B cell (primary cell): ENCODE results near the gene SRPX2. TPM values are rescaled to one million over a fixed set of nuclear protein-coding genes. Genes with fewer than 3 reads are reported as not detected.

Source experiments
- ATAC-seq: fragments of 200-7000 bp; cut with Tn5 transposase; one replicate; pipeline ENCODE4 v1.10.0; 2021; ENCODE audit warnings: low read depth, mild to moderate bottlenecking, moderate number of reproducible peaks, moderate library complexity
- CTCF ChIA-PET: fragments of 350-600 bp; sonication (Branson Sonifier 250); formaldehyde crosslinking; loops from one replicate; lab custom pipeline; 2021; ENCODE audit warnings: antibody characterized with exemption, inconsistent platforms; lab: Charles Lee
- POLR2A ChIA-PET: fragments of 350-600 bp; sonication (Branson Sonifier 250); formaldehyde crosslinking; loops from one replicate; lab custom pipeline; 2021; ENCODE audit warnings: antibody characterized with exemption; lab: Charles Lee
- DNase-seq: peaks from one replicate; pipeline ENCODE4 v3.0.0; 2013
- H2AFZ ChIP-seq: 2 replicates; pipeline ENCODE4 v1.6.1; 2012; ENCODE audit warnings: mild to moderate bottlenecking, low read depth, low read length; ENCODE audit not compliant: insufficient read depth, poor library complexity, severe bottlenecking
- H3K27ac ChIP-seq, 2 donors: 1 replicate in 1 of 2; 2 replicates in 1 of 2; pipeline ENCODE4 v1.5.1; 2012 to 2013; ENCODE audit warnings: low read length in 2 of 2, mild to moderate bottlenecking in 2 of 2, moderate library complexity in 1 of 2
- H3K27me3 ChIP-seq, 4 experiments: fragments of 200-600 bp in 1 of 4; sonication (generic) in 1 of 4; replicated peaks in 1 of 4; 1 replicate in 2 of 4; 2 replicates in 2 of 4; pipeline versions ENCODE4 v1.6.1 to v1.7.0; 2013 to 2016; ENCODE audit warnings: low read length in 3 of 4, mild to moderate bottlenecking in 2 of 4, mixed read lengths in 1 of 4, moderate library complexity in 1 of 4; ENCODE audit not compliant: insufficient read depth in 4 of 4, control insufficient read depth in 3 of 4; ENCODE audit errors: control extremely low read depth in 1 of 4
- H3K36me3 ChIP-seq, 2 experiments: replicated peaks in 1 of 2; 1 replicate in 1 of 2; 2 replicates in 1 of 2; pipeline versions ENCODE4 v1.6.1 to v1.7.1; 2013; ENCODE audit warnings: low read length in 1 of 2; ENCODE audit not compliant: insufficient read depth in 2 of 2, control insufficient read depth in 1 of 2; ENCODE audit errors: control extremely low read depth in 1 of 2, extremely low read depth in 1 of 2
- H3K4me1 ChIP-seq, 2 donors: fragments of 200-600 bp in 1 of 2; sonication (generic) in 1 of 2; 1 replicate in 1 of 2; 2 replicates in 1 of 2; pipeline versions ENCODE4 v1.5.1 to v1.6.1; 2013 to 2017; ENCODE audit warnings: low read length in 2 of 2; ENCODE audit not compliant: control insufficient read depth in 2 of 2, insufficient read depth in 2 of 2
- H3K4me2 ChIP-seq: replicated peaks from 2 replicates; pipeline ENCODE3; 2012; ENCODE audit warnings: mild to moderate bottlenecking, low read depth, low read length; ENCODE audit not compliant: poor library complexity, severe bottlenecking
- H3K4me3 ChIP-seq, 5 experiments: fragments of 200-600 bp in 1 of 5; sonication (generic) in 1 of 5; 1 replicate in 3 of 5; 2 replicates in 2 of 5; pipeline versions ENCODE4 v1.5.1 to v1.7.0; 2011 to 2016; ENCODE audit warnings: low read length in 4 of 5, mild to moderate bottlenecking in 4 of 5, low read depth in 2 of 5, control low read depth in 1 of 5, moderate library complexity in 1 of 5; ENCODE audit not compliant: insufficient read depth in 1 of 5; ENCODE audit errors: control extremely low read depth in 1 of 5, extremely low read depth in 1 of 5
- H3K79me2 ChIP-seq: fragments of 200-600 bp; sonication (generic); one replicate; pipeline ENCODE4 v1.6.0; 2016; ENCODE audit warnings: low read length; ENCODE audit not compliant: control insufficient read depth, insufficient read depth
- H3K9ac ChIP-seq: fragments of 200-600 bp; sonication (generic); 2 replicates; pipeline ENCODE4 v1.6.1; 2017; ENCODE audit warnings: mild to moderate bottlenecking, low read length, moderate library complexity
- H3K9me3 ChIP-seq, 3 donors: one replicate each; pipeline versions ENCODE4 v1.6.1 to v1.7.1; 2013; ENCODE audit warnings: low read length in 2 of 3; ENCODE audit not compliant: control insufficient read depth in 2 of 3, insufficient read depth in 1 of 3; ENCODE audit errors: control extremely low read depth in 1 of 3
- H4K20me1 ChIP-seq: 2 replicates; pipeline ENCODE4 v1.6.0; 2012; ENCODE audit warnings: mild to moderate bottlenecking, low read length; ENCODE audit not compliant: insufficient read depth, control insufficient read depth, poor library complexity, severe bottlenecking
- H3K27ac Mint-ChIP-seq: one replicate; pipeline ENCODE4 v1.8.0; 2021; ENCODE audit warnings: mixed read lengths
- H3K27me3 Mint-ChIP-seq: one replicate; pipeline ENCODE4 v1.8.0; 2021; ENCODE audit warnings: mixed read lengths
- H3K4me1 Mint-ChIP-seq: one replicate; pipeline ENCODE4 v1.8.0; 2021; ENCODE audit warnings: mixed read lengths
- H3K4me3 Mint-ChIP-seq: one replicate; pipeline ENCODE4 v1.8.0; 2021; ENCODE audit warnings: mixed read lengths
- H3K9me3 Mint-ChIP-seq: one replicate; pipeline ENCODE4 v1.8.0; 2022; ENCODE audit warnings: mixed read lengths; ENCODE audit not compliant: insufficient read depth
- CTCF ChIP-seq: fragments of 200-600 bp; IDR thresholded peaks from one replicate; pipeline ENCODE4 v1.8.0; 2022; ENCODE audit warnings: antibody characterized with exemption, mild to moderate bottlenecking
- EZH2 ChIP-seq: IDR thresholded peaks from 2 replicates; pipeline ENCODE4 v1.6.1; 2012; ENCODE audit warnings: borderline replicate concordance, low read depth, mild to moderate bottlenecking, moderate library complexity, low read length; ENCODE audit not compliant: insufficient read depth, poor library complexity, severe bottlenecking
- WGBS: methylation state at CpG from one replicate; pipeline ENCODE4 v1.1.5; 2013; ENCODE audit warnings: missing lambda C conversion rate; ENCODE audit not compliant: insufficient coverage; 5-methylcytosine and 5-hydroxymethylcytosine counted together
- intact Hi-C: fragments of 100-400 bp; cut with micrococcal nuclease; formaldehyde crosslinking; loops from one replicate; pipeline ENCODE4 v1.10.0; 2022
- polyA plus RNA-seq: library from polyadenylated mRNA; depleted of rRNA; stranded (reverse); fragments of >200 nt; gene quantifications from 2 replicates; pipeline ENCODE4 v1.2.3, GENCODE V29; 2012
- total RNA-seq, 2 donors: library from RNA; stranded (reverse); fragments of 120-200 nt in 1 of 2; gene quantifications; 1 replicate in 1 of 2; 2 replicates in 1 of 2; pipeline versions ENCODE4 v1.2.3 to v1.2.4, GENCODE V29; 2013 to 2022

Gene SRPX2
- total and polyA plus RNA-seq, 2 donors (not counting 1 experiment from before 2014, with no cell fraction given): not detected

- no peak overlapping the region for H2AFZ ChIP-seq
- no peaks in the 10 kb centered on the region for H3K4me1 ChIP-seq
- peaks cover 0 to 8% (median 0%) of the 10 kb centered on the region in 4 experiments for H3K27me3 ChIP-seq
- H3K9me3 ChIP-seq: no peaks in the 10 kb centered on the region
- no peaks in the 10 kb centered on the region for H4K20me1 ChIP-seq
- Mint-ChIP-seq H3K27ac (no peak overlapping the region), H3K4me3 (no peak overlapping the region), H3K9me3 (no peaks in the 10 kb centered on the region), H3K4me1 (no peaks in the 10 kb centered on the region), H3K27me3 (peaks cover 15% of the 10 kb centered on the region)
- DNase-seq: no peak
- no peak overlapping the region for H3K27ac ChIP-seq
- no peak overlapping the region for H3K4me2 ChIP-seq
- no peaks in the 10 kb centered on the region for H3K36me3 ChIP-seq
- H3K4me3 ChIP-seq: no peak overlapping the region
- WGBS: 100% methylated on average over 1 of the region's 2 CpGs
- no peak overlapping the region for H3K9ac ChIP-seq
- TF ChIP-seq CTCF (no peak), EZH2 (no peak)
- H3K79me2 ChIP-seq: no peaks in the 10 kb centered on the region
- ChIA-PET CTCF (no interaction called here), POLR2A (no interaction called here)
- ATAC-seq: no peak
- intact Hi-C loops: no loop called here
Observed at GRCh38 chrX:100647739-100648138, 3.7 kb downstream of the SRPX2 start.

GRCh38 chrX:100648458-100649417 lies 4.7 kb downstream of the SRPX2 start:
- no peak overlapping the region for H3K4me2 ChIP-seq
- CTCF ChIA-PET: no interaction called here
- no peak overlapping the region for H3K4me3 ChIP-seq
- POLR2A ChIA-PET: no interaction called here
- intact Hi-C loops: no loop called here
- ATAC-seq: no peak
- Mint-ChIP-seq H3K27me3 (peaks cover 16% of the 10 kb centered on the region), H3K9me3 (no peaks in the 10 kb centered on the region), H3K4me1 (no peaks in the 10 kb centered on the region), H3K27ac (no peak overlapping the region), H3K4me3 (no peak overlapping the region)
- no peaks in the 10 kb centered on the region for H3K79me2 ChIP-seq
- H3K27ac ChIP-seq: no peak overlapping the region
- no peaks in the 10 kb centered on the region for H3K36me3 ChIP-seq
- H3K9ac ChIP-seq: no peak overlapping the region
- peaks cover 0 to 8% (median 0%) of the 10 kb centered on the region in 4 experiments for H3K27me3 ChIP-seq
- 100% methylated on average over 1 of the region's 8 CpGs for WGBS
- TF ChIP-seq CTCF (no peak), EZH2 (no peak)
- H4K20me1 ChIP-seq: no peaks in the 10 kb centered on the region
- no peak overlapping the region for H2AFZ ChIP-seq
- no peaks in the 10 kb centered on the region for H3K4me1 ChIP-seq
- no peak for DNase-seq
- no peaks in the 10 kb centered on the region for H3K9me3 ChIP-seq
